ENCODE results near the gene CMYA5. TPM values are rescaled to one million over a fixed set of nuclear protein-coding genes. Genes with fewer than 3 reads are reported as not detected.

Gene CMYA5
- total and polyA plus RNA-seq, 2 donors (not counting 3 experiments of a cell fraction or from before 2014, with no cell fraction given): 0.04 to 0.20 TPM

GRCh38 chr5:79841172-79841571 is 151.5 kb downstream of the CMYA5 start:
- no peak for TF ChIP-seq EZH2 (IDR thresholded peaks at IDR 0.05; ENCODE audit: borderline replicate concordance, low read depth, low read length, severe bottlenecking)
- TF ChIP-seq CTCF (IDR thresholded peaks at IDR 0.05; ENCODE audit: extremely low read depth in 1 of 2, insufficient read depth in 1 of 2, low read depth in 1 of 2, low read length in 2 of 2): no peak
- no peak for TF ChIP-seq MAX (IDR thresholded peaks at IDR 0.05; ENCODE audit: insufficient read depth, insufficient read length)
- no peak for TF ChIP-seq POLR2A (IDR thresholded peaks at IDR 0.05; ENCODE audit: low read depth, low read length)
- Histone ChIP-seq H3K9me1 (replicated peaks; ENCODE audit: control insufficient read depth, extremely low read depth, insufficient read depth, low read length) (no peaks in the 10 kb centered on the region), H3K27ac (ENCODE audit: insufficient read depth, low read depth, low read length) (no peak overlapping the region), H3K36me3 (ENCODE audit: control insufficient read depth in 2 of 2, extremely low read depth in 1 of 2, insufficient read depth in 2 of 2, low read length in 2 of 2) (no peaks in the 10 kb centered on the region), H3K4me3 (replicated peaks in 1 of 3; ENCODE audit: insufficient read depth in 1 of 3, low read depth in 1 of 3, low read length in 3 of 3) (no peak overlapping the region), H3K79me2 (ENCODE audit: control insufficient read depth, insufficient read depth, low read length) (no peaks in the 10 kb centered on the region), H3K9me3 (replicated peaks; ENCODE audit: control insufficient read depth, insufficient read depth, low read length) (no peaks in the 10 kb centered on the region), H2AFZ (ENCODE audit: low read depth, low read length) (no peak overlapping the region), H3K9ac (replicated peaks; ENCODE audit: extremely low read depth, insufficient read depth, low read length) (no peak overlapping the region), H4K20me1 (replicated peaks; ENCODE audit: control insufficient read depth, extremely low read depth, insufficient read depth, low read length) (no peaks in the 10 kb centered on the region), H3K4me2 (ENCODE audit: insufficient read depth, low read length) (no peak overlapping the region), H3K4me1 (ENCODE audit: control insufficient read depth, extremely low read depth, insufficient read depth, low read length) (no peaks in the 10 kb centered on the region), H3K27me3 (ENCODE audit: control insufficient read depth in 2 of 2, insufficient read depth in 2 of 2, low read length in 2 of 2) (no peaks in the 10 kb centered on the region)
- BruUV-seq (replicated peaks): no TSS peak
- dilution Hi-C loops (cut with MboI; ENCODE audit: extremely low pct_ligation_motif_present, low sequenced_read_pairs): no loop called here
- POLR2A ChIA-PET: no interaction called here
- DNase-seq (ENCODE audit: low read depth, low spot score): no peak
- intact Hi-C loops (cut with micrococcal nuclease): no loop called here
- CTCF ChIA-PET: interaction anchor here (1.7 kb wide), 1 partner anchor 12 kb away, joined by 4 read pairs; no protein-coding TSS in a partner anchor
- FAIRE-seq: no peak

Data from endothelial cell of umbilical vein (primary cell).